GM12872 (cell line): Measurements from ENCODE around the gene NKAPD1.

Experiments
- CTCF ChIP-seq: IDR thresholded peaks from 3 replicates; pipeline ENCODE4 v1.5.1; 2011; ENCODE audit warnings: low read depth, mild to moderate bottlenecking, low read length, moderate library complexity; ENCODE audit not compliant: insufficient read depth

NKAPD1 gene

DNA sequence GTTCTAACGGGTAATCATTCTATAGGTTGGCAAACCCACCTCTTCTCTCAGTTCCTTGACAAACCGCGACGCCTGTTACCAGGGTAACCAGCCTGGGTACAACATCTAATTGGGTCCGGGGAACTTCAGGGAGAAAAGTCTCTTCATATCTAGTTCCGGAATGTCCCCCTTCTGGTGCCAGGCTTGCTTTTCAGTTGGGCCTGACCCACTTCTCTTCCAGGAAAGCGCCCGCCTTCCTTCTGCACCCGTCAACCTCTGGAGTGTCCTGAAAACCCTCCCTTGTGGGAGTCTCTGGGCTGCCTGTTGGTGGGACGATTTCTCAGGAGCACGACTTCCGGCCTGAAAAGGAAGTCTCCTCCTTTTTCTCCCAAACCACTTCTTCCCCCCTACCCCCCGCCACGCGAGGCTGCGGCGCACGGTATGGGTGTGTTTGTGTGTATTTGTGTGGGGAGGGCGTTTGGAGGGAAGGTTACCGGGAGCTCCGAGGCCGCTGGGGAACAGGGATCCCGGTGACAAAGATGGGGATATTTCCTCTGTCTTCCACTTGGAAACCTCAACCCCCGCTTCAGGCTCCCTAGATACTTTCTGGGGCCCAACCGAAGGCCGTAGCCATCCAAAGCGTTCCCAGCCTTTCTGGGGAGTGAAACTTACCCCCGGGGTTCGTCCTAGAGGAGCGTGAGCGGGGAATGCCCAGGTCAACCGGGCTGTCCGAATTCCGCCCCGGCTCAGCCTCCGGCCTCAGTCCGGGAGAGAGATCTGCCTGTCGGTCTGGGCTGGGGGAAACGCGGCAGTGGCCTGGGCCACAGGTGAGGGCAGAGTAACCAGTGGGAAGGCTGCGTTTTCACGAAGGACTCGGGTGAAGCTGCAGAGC lies at the start of gene NKAPD1, which contains the start of gene PIH1D2:
NKAPD1 (plus strand) TSS at position 359 of the 871 bp plus-strand sequence. CDS start 1,276 bp downstream, outside the sequence.
PIH1D2 (minus strand) TSS at position 77 of the 871 bp plus-strand sequence. CDS start 843 bp downstream, outside the sequence.
- TF ChIP-seq CTCF: no peak

DNA sequence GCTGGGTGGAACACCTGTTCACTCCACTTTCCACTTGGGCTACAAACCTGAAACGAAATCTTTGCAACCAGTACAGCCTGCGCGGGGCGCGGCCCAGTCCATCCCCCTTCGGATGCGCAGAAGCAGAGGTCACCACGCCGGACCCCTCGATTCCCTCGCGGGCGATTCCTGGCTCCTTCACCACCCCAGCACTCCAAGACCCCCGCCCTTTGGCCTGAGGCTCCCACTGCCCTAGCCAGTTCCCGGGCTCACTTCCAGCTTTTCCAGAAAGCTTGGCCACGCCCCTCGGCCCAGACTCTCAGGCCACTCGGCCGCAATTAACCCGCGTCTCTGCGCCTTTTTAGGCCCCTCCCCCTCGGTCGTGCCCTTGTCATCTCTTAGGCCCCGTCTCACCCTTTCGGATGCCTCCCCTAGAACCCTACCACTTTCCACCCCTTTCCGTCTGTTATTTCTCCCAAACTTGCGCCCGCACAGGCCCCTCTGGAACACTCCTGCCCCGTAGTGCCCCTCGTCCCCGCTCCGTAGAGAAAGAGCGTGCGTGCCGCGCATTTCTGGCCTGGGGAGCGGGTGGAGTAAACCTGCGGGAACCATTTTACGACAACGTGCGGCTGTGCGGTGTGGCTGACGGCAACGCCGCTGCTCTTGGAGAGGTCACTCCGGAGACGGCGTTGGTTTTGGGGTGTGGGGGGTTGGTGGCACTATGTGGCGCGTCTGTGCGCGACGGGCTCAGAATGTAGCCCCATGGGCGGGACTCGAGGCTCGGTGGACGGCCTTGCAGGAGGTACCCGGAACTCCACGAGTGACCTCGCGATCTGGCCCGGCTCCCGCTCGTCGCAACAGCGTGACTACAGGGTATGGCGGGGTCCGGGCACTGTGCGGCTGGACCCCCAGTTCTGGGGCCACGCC lies 49.1 kb upstream of the NKAPD1 start, which contains the start of gene DLAT:
DLAT (plus strand) TSS at position 636 of the 906 bp plus-strand sequence; CDS start at position 701, 65 bp downstream.
- no peak for TF ChIP-seq CTCF

DNA sequence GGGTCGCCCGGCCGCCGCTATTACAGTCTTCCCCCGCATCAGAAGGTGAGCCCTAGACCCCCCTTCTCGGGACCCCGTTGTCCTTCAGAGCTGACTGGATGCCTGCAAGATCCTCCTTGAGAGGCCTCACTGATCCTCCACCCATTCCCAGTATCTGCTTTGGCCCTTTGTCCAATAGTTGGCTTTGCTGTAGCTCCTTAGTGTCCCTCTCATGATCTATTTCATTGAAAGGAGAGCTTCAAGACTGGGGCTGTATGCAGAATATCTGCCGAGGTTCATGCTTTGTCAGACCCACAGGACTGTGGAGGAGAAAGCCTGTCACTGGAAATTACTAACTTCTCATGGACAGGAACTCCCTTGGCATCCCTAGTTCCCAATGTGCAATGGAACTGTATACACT lies 48.4 kb upstream of the NKAPD1 start:
- TF ChIP-seq CTCF: no peak

DNA sequence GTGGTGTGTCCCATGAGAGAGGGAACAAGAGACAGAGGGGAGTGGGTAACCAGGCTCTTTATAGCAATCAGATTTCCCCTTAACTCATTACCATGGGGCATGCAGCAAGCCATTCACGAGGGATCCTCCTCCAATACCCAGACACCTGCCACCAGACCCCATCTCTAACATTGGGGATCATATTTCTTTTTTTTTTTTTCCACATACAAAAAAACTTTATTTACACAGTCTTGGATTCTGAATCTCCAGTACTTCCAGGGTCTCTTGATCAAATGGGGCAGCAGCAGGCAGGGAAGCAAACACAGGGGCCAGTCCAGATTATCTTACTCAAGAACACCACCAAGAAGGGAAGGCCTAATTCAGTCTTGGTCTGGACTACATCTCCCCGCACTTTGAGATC lies 44.6 kb upstream of the NKAPD1 start:
- TF ChIP-seq CTCF: no peak

- TF ChIP-seq CTCF: no peak
Observed at GRCh38 chr11:112033902-112034301, 40.2 kb upstream of the NKAPD1 start.

DNA sequence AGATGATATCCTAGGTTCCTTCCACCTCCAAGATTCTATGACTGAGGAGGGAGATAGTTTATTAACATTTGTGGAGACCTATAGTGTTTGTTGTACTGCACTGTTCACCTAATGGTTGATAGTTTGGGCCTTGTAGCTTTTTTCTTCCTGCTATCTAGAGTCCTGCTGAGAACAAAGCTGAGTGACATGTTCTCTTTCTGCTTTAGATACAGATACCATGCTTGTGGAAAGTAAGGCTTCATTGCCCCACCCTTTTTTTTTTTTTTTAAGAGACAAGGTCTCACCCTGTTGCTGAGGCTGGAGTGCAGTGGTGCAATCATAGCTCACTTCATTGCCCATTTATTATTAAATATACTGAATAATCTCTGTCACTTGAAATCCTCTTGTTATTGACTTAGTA lies 36.6 kb upstream of the NKAPD1 start:
- no peak for TF ChIP-seq CTCF
